ENCODE results near the gene EIF3L. TPM values are rescaled to one million over a fixed set of nuclear protein-coding genes. Genes with fewer than 3 reads are reported as not detected.

The EIF3L gene
- total RNA-seq, 1 donor from 2014 or later = 338 TPM

- intact Hi-C loops (cut with DNase I) = no loop called here
- Histone ChIP-seq H3K36me3 (no peaks in the 10 kb centered on the region), H3K27ac (peak overlapping the region; percentile 92), H3K4me3 (peak overlapping the region; percentile 54 to 61), H3K4me1 (peaks cover 62% of the 10 kb centered on the region), H3K27me3 (no peaks in the 10 kb centered on the region), H3K9me3 (no peaks in the 10 kb centered on the region)
- TF ChIP-seq POLR2AphosphoS5 (IDR thresholded peaks at IDR 0.05; ENCODE audit: insufficient read depth in 1 of 2, low read depth in 1 of 2) (no peak), CTCF (IDR thresholded peaks at IDR 0.05) (no peak), POLR2A (IDR thresholded peaks at IDR 0.05) (no peak)
- peak in 1 of 2 donors; percentile 86 for DNase-seq (ENCODE audit: extremely low spot score in 2 of 2)
These were observed 45.4 kb upstream of the EIF3L start for GRCh38 chr22:37803639-37804351.

GRCh38 chr22:37804352-37804880, 44.8 kb upstream of the EIF3L start:
- Histone ChIP-seq H3K4me3 (peak overlapping the region; percentile 54 to 61), H3K27me3 (no peaks in the 10 kb centered on the region), H3K4me1 (peaks cover 68% of the 10 kb centered on the region), H3K27ac (peak overlapping the region; percentile 92), H3K36me3 (no peaks in the 10 kb centered on the region), H3K9me3 (no peaks in the 10 kb centered on the region)
- TF ChIP-seq CTCF (IDR thresholded peaks at IDR 0.05) (no peak), POLR2AphosphoS5 (IDR thresholded peaks at IDR 0.05; ENCODE audit: insufficient read depth in 1 of 2, low read depth in 1 of 2) (no peak), POLR2A (IDR thresholded peaks at IDR 0.05) (no peak)
- DNase-seq (ENCODE audit: extremely low spot score in 2 of 2) = no peak
- intact Hi-C loops (cut with DNase I) = no loop called here

- H3K36me3 ChIP-seq = no peaks in the 10 kb centered on the region
- peaks cover 68% of the 10 kb centered on the region for H3K4me1 ChIP-seq
- intact Hi-C loops (cut with DNase I) = no loop called here
- H3K4me3 ChIP-seq = peak overlapping the region; percentile 54 to 61
- no peaks in the 10 kb centered on the region for H3K27me3 ChIP-seq
- peak overlapping the region; percentile 92 for H3K27ac ChIP-seq
- peak in 1 of 2 donors; percentile 64 for TF ChIP-seq POLR2A (IDR thresholded peaks at IDR 0.05)
- peak; percentile 58 to 88 for TF ChIP-seq POLR2AphosphoS5 (IDR thresholded peaks at IDR 0.05; ENCODE audit: insufficient read depth in 1 of 2, low read depth in 1 of 2)
- no peak for TF ChIP-seq CTCF (IDR thresholded peaks at IDR 0.05)
- DNase-seq (ENCODE audit: extremely low spot score in 2 of 2) = peak in 1 of 2 donors; percentile 89
- no peaks in the 10 kb centered on the region for H3K9me3 ChIP-seq
These were observed 44.1 kb upstream of the EIF3L start for GRCh38 chr22:37804881-37805809.

GRCh38 chr22:37805810-37806277, 43.4 kb upstream of the EIF3L start:
- Histone ChIP-seq H3K4me3 (peak overlapping the region; percentile 54 to 61), H3K4me1 (peaks cover 68% of the 10 kb centered on the region), H3K9me3 (no peaks in the 10 kb centered on the region), H3K36me3 (no peaks in the 10 kb centered on the region), H3K27ac (peak overlapping the region; percentile 92), H3K27me3 (no peaks in the 10 kb centered on the region)
- no peak for TF ChIP-seq POLR2A (IDR thresholded peaks at IDR 0.05)
- TF ChIP-seq POLR2AphosphoS5 (IDR thresholded peaks at IDR 0.05; ENCODE audit: insufficient read depth in 1 of 2, low read depth in 1 of 2) = no peak
- no peak for TF ChIP-seq CTCF (IDR thresholded peaks at IDR 0.05)
- no peak for DNase-seq (ENCODE audit: extremely low spot score in 2 of 2)
- intact Hi-C loops (cut with DNase I) = no loop called here
